Stimulated activated CD4-positive, alpha-beta T cell treated with anti-CD3 and anti-CD28 coated beads, Interleukin-15, amount 100 ng/mL, for 48 hours (primary cell): ENCODE results near the gene PRDM16.

Source experiments
- DNase-seq, 2 donors: peaks; one replicate each; pipeline ENCODE4 v3.0.0-alpha.2; 2020; ENCODE audit warnings: low read depth in 2 of 2

Gene PRDM16

GRCh38 chr1:3471356-3472087, 402.5 kb downstream of the PRDM16 start:
- DNase-seq: no peak

GRCh38 chr1:3472088-3472850, 403.3 kb downstream of the PRDM16 start:
- DNase-seq: no peak

DNA sequence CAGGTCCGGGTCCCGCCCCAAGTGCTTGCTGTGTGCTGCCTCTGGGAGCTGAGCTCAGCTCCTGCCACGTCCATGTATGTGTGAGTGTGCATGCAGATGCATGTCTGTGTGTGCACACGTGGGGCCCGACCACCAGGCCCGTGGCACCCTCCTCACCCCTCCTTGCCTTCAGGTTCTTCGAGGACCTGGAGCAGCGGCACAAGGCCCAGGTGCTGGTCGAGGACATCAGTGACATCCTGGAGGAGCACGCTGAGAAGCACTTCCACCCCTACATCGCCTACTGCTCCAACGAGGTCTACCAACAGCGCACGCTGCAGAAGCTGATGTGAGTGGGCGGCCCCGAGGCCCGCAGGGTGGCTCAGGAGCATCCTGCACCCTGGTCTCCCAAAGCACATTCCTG, 403.9 kb downstream of the PRDM16 start:
- no peak for DNase-seq

DNA sequence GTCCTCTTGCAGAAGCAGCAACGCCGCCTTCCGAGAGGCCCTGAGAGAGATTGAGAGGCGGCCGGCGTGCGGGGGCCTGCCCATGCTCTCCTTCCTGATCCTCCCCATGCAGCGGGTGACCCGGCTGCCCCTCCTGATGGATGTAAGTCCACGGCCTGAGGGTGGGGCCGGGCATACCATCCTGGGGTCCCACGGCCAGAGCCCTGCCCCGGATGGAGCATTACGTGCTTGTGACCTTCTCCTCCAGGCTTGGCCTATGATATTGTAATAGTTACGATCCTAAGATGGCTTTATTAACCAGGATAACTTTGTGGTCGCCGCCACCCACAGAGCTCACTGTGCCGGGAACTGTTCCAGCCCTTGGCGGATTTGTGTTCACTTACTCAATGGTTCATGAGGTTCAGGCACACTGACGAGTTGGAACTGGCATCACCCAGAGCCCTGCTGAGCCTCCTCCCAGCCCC, 404.4 kb downstream of the PRDM16 start:
- DNase-seq: no peak

DNA sequence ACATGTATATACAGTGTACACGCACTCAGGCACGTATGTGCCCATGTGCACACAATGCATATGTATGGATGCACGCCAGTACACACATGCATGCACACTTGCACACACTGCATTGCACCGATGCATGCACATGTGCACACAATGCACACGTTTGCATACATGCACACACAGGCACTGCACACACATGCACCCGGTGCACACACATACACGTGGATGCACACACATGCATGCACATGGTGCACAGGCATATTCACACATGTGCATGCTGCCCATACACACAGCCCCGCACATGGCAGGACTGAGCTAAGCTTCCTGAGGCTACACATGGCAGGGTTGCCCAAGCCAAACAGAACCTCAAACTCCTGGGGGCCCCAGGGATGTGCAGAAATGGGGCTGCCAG, 405.0 kb downstream of the PRDM16 start:
- DNase-seq: no peak

- no peak for DNase-seq
Observed at GRCh38 chr1:3474421-3474820, 405.4 kb downstream of the PRDM16 start.

DNA sequence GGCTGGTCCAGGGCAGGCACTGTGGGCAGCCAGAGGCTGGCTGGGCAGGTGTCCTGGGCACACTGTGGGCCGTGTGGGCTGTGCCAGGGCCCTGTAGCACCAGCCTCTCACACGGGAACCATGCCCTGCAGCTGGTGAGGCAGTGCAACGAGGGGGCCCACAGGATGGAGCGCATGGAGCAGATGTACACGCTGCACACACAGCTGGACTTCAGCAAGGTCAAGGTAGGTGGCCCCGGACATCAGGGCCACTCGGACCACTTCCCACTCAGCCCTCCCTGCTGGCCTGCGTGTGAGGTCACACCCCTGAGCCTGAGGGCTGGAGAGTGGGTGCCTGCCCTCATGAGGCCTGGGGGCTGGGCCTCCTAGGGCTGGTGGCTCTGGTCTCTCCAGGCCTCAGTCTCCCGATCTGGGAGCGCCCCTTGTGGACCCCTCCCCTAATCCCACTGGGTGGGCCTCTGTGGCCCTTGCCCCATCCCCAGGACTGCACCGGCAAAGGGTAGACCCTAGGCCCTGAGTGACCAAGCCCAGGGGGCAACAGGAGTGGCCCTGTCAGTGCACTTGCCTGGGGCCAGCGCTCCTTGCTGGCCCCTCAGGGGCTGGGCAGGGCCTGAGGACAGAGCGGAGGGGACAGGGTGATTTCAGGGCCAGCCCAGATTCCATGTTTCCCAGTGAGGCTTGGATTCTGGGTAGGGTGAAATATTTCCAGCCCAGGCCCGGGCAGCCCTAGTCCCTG, 407.0 kb downstream of the PRDM16 start:
- DNase-seq: no peak

DNA sequence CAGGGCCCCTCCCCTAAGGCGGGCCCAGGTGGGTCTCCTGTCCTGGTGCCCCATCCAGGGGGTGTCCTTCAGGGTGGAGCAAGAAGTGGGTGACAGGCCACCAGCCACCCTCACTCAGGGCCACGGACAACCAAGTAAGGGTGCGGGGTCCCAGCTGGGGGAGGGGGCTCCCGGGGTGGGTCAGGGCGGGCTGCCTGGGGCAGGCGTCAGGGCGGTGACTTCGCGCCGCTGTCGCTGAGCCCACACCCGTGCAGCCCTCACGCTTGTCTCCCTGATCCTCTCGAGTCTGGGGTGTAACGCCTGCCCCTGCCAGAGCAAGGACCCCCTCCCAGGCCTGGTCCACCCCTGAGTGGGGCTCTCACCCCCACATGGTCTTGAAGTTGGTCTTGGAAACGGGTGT, 407.7 kb downstream of the PRDM16 start:
- DNase-seq: no peak

DNA sequence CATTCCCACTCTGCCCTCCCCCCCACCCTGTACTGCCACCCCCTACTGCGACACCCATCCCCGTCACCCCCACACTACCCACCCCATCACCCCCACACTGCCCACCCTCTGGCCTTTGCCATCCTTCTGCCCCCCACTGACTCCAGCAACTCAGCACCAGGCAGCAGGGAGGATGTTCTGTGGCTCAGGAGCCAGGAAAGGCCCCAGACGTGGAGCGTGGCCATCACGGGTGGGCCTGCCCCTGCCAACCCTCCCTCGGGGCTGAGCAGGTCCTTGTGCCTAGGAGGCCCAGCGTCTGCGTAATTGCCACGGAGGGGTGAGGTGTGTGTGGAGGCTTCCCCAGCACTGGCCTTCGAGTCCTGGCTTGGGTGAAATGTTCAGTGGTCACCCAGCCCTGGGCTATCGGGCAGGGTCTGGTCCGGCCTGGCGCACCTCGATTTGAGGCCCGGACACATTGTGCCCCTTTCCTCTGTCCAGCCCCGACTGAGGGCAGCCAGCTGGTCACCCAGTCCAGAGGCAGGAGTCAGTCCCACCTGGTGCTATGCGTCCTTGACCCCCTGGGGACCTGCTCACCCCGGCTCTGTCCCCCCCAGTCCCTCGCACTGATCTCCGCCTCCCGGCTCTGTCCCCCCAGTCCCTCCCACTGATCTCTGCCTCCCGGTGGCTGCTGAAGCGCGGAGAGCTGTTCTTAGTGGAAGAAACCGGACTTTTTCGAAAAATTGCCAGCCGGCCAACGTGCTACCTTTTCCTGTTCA, 408.4 kb downstream of the PRDM16 start:
- DNase-seq: no peak

DNA sequence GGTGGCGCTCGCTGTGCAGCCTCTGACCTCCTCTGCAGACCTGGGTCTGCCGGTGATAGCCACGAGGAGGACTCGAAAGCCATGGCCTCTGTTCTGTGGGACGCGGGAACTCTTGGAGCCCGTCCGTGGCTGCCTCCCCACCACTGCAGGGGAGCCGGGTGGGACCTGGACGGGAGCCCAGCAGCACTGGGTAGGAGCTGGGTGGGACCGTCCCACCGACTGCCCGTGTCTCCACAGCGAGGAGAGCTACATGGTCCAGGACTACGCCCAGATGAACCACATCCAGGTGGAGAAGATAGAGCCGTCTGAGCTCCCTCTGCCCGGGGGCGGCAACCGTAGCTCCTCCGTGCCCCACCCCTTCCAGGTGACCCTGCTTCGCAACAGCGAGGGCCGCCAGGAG, 409.2 kb downstream of the PRDM16 start:
- no peak for DNase-seq

- no peak for DNase-seq
Observed at GRCh38 chr1:3479511-3480368, 410.7 kb downstream of the PRDM16 start.

GRCh38 chr1:3480369-3480719, 411.3 kb downstream of the PRDM16 start:
- no peak for DNase-seq

GRCh38 chr1:3481046-3481445, 412.0 kb downstream of the PRDM16 start:
- DNase-seq: no peak

GRCh38 chr1:3481836-3482375, 412.9 kb downstream of the PRDM16 start:
- no peak for DNase-seq

- DNase-seq: no peak
Observed at GRCh38 chr1:3482378-3482849, 413.4 kb downstream of the PRDM16 start.

DNA sequence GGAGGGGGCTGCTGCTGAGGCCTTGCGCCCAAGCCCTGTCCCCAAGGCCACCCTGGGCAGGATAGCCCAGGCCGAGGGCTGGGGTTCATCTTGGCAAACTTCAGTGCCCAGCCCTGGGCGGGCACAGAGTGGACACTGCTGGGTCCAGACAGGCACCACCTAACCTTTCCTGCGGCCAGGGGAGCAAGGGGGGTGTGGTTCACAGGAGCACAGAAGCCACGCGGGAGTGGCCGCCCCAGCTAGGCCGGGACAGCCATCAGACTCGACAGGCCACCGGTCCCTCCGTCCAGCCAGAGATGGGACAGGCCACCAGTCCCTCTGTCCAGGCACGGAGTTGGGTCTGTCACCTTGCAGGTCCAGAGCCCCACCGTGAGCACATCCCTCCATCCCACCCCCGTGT, 414.4 kb downstream of the PRDM16 start:
- no peak for DNase-seq

DNA sequence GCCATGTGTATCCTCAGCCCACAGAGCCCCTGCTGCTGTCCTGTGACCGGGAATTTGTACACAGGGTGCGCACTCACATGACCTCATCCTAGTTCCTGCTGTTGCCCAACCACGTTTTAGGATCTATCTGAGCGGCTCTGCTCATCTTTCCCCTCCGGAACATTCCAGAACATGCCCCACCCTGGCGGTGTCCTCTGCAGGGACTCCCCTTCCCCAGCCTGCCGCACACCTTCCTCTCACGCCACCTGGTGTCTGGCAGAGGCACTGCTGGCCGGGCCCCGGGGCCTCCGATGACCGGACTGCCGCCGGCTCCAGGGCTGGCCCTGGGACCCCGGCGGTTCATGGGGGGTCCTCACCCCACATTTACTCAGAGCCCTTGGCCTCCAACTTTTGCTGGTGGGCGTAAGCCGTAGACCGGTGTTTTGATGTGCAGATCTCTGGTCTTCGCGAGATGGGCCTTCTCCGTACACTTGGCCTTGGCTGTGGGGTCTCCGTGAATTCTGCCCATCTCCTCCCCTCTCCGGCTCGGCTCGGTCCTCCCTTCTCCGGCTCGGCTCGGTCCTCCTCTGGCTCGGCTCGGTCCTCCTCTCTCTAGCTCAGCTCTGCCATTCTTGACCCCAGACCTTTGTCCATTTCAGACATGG, 414.9 kb downstream of the PRDM16 start:
- peak in 1 of 2 donors; percentile 25 for DNase-seq

GRCh38 chr1:3485016-3485415, 416.0 kb downstream of the PRDM16 start:
- no peak for DNase-seq
